ENCODE data around the gene NIM1K. TPM values are rescaled to one million over a fixed set of nuclear protein-coding genes. Genes with fewer than 3 reads are reported as not detected.

NIM1K gene
- total RNA-seq, 1 experiment from 2014 or later: 0.26 TPM

GRCh38 chr5:43215073-43215631 lies 23.1 kb downstream of the NIM1K start:
- Histone ChIP-seq H3K9me3 (ENCODE audit: insufficient read depth, low read depth) (no peaks in the 10 kb centered on the region; the same call in 1 of the 2 replicates), H3K9me2 (ENCODE audit: insufficient read depth) (no peaks in the 10 kb centered on the region), H3F3A (ENCODE audit: insufficient read depth, low read depth) (peaks cover 5% of the 10 kb centered on the region; the same call in 1 of the 2 replicates), H3K36me3 (ENCODE audit: low read depth) (no peaks in the 10 kb centered on the region), H4K20me1 (ENCODE audit: insufficient read depth) (no peaks in the 10 kb centered on the region), H3K27ac (no peak overlapping the region), H3K4me1 (replicated peaks; ENCODE audit: insufficient read depth) (0 out of 2 replicates have a peak, but pooled peaks cover 5% of the 10 kb centered on the region), H3K4me3 (no peak overlapping the region), H3K4me2 (peak overlapping the region; percentile 11; the same call in 1 of the 2 replicates), H3K79me2 (ENCODE audit: low read depth) (no peaks in the 10 kb centered on the region), H2AFZ (no peak overlapping the region), H3K27me3 (ENCODE audit: insufficient read depth, low read depth) (no peaks in the 10 kb centered on the region)
- ChIA-PET POLR2A (ENCODE audit: unreplicated experiment) (no interaction called here), CTCF (no interaction called here)
- intact Hi-C loops (cut with micrococcal nuclease; ENCODE audit: unreplicated experiment): no loop called here
- DNase-seq: peak in 1 of 2 experiments; percentile 77
- no peak for TF ChIP-seq CTCF (conservative IDR thresholded peaks at IDR 0.05)
- no peak for TF ChIP-seq EZH2 (IDR thresholded peaks at IDR 0.05; ENCODE audit: low read depth)
- no TSS peak for BruUV-seq (replicated peaks)

GRCh38 chr5:43216941-43217340 lies 24.9 kb downstream of the NIM1K start:
- BruUV-seq (replicated peaks): no TSS peak
- TF ChIP-seq EZH2 (IDR thresholded peaks at IDR 0.05; ENCODE audit: low read depth) (no peak), CTCF (conservative IDR thresholded peaks at IDR 0.05) (no peak)
- H4K20me1 ChIP-seq (ENCODE audit: insufficient read depth): no peaks in the 10 kb centered on the region
- ChIA-PET POLR2A (ENCODE audit: unreplicated experiment) (no interaction called here), CTCF (no interaction called here)
- H2AFZ ChIP-seq: no peak overlapping the region
- H3K79me2 ChIP-seq (ENCODE audit: low read depth): no peaks in the 10 kb centered on the region
- H3K27ac ChIP-seq: no peak overlapping the region
- H3K4me3 ChIP-seq: no peak overlapping the region
- H3F3A ChIP-seq (ENCODE audit: insufficient read depth, low read depth): peaks cover 5% of the 10 kb centered on the region; the same call in 1 of the 2 replicates
- no peak for DNase-seq
- H3K4me2 ChIP-seq: no peak overlapping the region
- H3K36me3 ChIP-seq (ENCODE audit: low read depth): no peaks in the 10 kb centered on the region
- H3K4me1 ChIP-seq (replicated peaks; ENCODE audit: insufficient read depth): 0 out of 2 replicates have a peak, but pooled peaks cover 5% of the 10 kb centered on the region
- intact Hi-C loops (cut with micrococcal nuclease; ENCODE audit: unreplicated experiment): no loop called here
- H3K27me3 ChIP-seq (ENCODE audit: insufficient read depth, low read depth): no peaks in the 10 kb centered on the region
- H3K9me2 ChIP-seq (ENCODE audit: insufficient read depth): no peaks in the 10 kb centered on the region
- H3K9me3 ChIP-seq (ENCODE audit: insufficient read depth, low read depth): no peaks in the 10 kb centered on the region; the same call in 1 of the 2 replicates

GRCh38 chr5:43219120-43219519 lies 27.1 kb downstream of the NIM1K start:
- Histone ChIP-seq H4K20me1 (ENCODE audit: insufficient read depth) (no peaks in the 10 kb centered on the region), H3F3A (ENCODE audit: insufficient read depth, low read depth) (peaks cover 5% of the 10 kb centered on the region; the same call in 1 of the 2 replicates), H3K9me3 (ENCODE audit: insufficient read depth, low read depth) (no peaks in the 10 kb centered on the region; the same call in 1 of the 2 replicates), H3K27me3 (ENCODE audit: insufficient read depth, low read depth) (no peaks in the 10 kb centered on the region), H2AFZ (no peak overlapping the region), H3K4me2 (no peak overlapping the region), H3K36me3 (ENCODE audit: low read depth) (no peaks in the 10 kb centered on the region), H3K4me3 (no peak overlapping the region), H3K27ac (no peak overlapping the region), H3K79me2 (ENCODE audit: low read depth) (no peaks in the 10 kb centered on the region), H3K9me2 (ENCODE audit: insufficient read depth) (no peaks in the 10 kb centered on the region), H3K4me1 (replicated peaks; ENCODE audit: insufficient read depth) (0 out of 2 replicates have a peak, but pooled peaks cover 5% of the 10 kb centered on the region)
- TF ChIP-seq CTCF (conservative IDR thresholded peaks at IDR 0.05) (no peak), EZH2 (IDR thresholded peaks at IDR 0.05; ENCODE audit: low read depth) (no peak)
- no TSS peak for BruUV-seq (replicated peaks)
- DNase-seq: no peak
- POLR2A ChIA-PET (ENCODE audit: unreplicated experiment): no interaction called here
- CTCF ChIA-PET: no interaction called here
- intact Hi-C loops (cut with micrococcal nuclease; ENCODE audit: unreplicated experiment): no loop called here
